Naive thymus-derived CD8-positive, alpha-beta T cell (primary cell): Measurements from ENCODE around the gene ULK1. TPM values are rescaled to one million over a fixed set of nuclear protein-coding genes. Genes with fewer than 3 reads are reported as not detected.

Experiments used
- ATAC-seq, 2 donors: fragments of 150-1000 bp; cut with Tn5 transposase in 1 of 2; sonication (Bioruptor Pico), chemical (Tn5 transposase) in 1 of 2; 1 replicate in 1 of 2; 2 replicates in 1 of 2; pipeline ENCODE4 v1.10.0; 2021; ENCODE audit warnings: mild to moderate bottlenecking in 2 of 2, moderate library complexity in 2 of 2
- POLR2A ChIA-PET: fragments of 350-600 bp; sonication (Branson Sonifier 250); formaldehyde crosslinking; loops from one replicate; lab custom pipeline; 2021; ENCODE audit warnings: antibody characterized with exemption; lab: Charles Lee
- DNase-seq, 10 donors: peaks; one replicate each; pipeline versions ENCODE4 v3.0.0 to v3.0.0-alpha.2; 2020 to 2022
- H3K27ac Mint-ChIP-seq, 10 donors: one replicate each; pipeline ENCODE4 v1.8.0; 2020 to 2022; ENCODE audit warnings: mild to moderate bottlenecking in 10 of 10, mixed read lengths in 10 of 10, moderate library complexity in 4 of 10, inconsistent platforms in 1 of 10
- H3K27me3 Mint-ChIP-seq, 5 donors: one replicate each; pipeline ENCODE4 v1.8.0; 2021 to 2022; ENCODE audit warnings: mixed read lengths in 5 of 5
- H3K36me3 Mint-ChIP-seq, 3 donors: one replicate each; pipeline ENCODE4 v1.8.0; 2020 to 2022; ENCODE audit warnings: mixed read lengths in 3 of 3, mild to moderate bottlenecking in 2 of 3, inconsistent platforms in 1 of 3
- H3K4me1 Mint-ChIP-seq, 4 donors: one replicate each; pipeline ENCODE4 v1.8.0; 2021 to 2022; ENCODE audit warnings: mixed read lengths in 4 of 4
- H3K4me3 Mint-ChIP-seq, 10 donors: one replicate each; pipeline ENCODE4 v1.8.0; 2020 to 2022; ENCODE audit warnings: mild to moderate bottlenecking in 10 of 10, mixed read lengths in 10 of 10, moderate library complexity in 6 of 10, inconsistent platforms in 1 of 10
- H3K9me3 Mint-ChIP-seq, 9 donors: one replicate each; pipeline ENCODE4 v1.8.0; 2020 to 2022; ENCODE audit warnings: mixed read lengths in 9 of 9, mild to moderate bottlenecking in 3 of 9, inconsistent platforms in 1 of 9, moderate library complexity in 1 of 9
- polyA plus RNA-seq, 3 donors: library from polyadenylated mRNA; unstranded; fragments of 300-500 nt; fragmentation: Illumina TruSeq; gene quantifications; one replicate each; pipeline ENCODE4 v1.2.3, GENCODE V29; 2021
- total RNA-seq, 8 experiments: library from RNA in 2 of 8; stranded (reverse) in 2 of 8; gene quantifications; one replicate each; pipeline ENCODE4 v1.2.3 and lab custom pipeline; 2021 to 2026

Gene ULK1
- total and polyA plus RNA-seq, 5 experiments from 2014 or later, result 0.43 to 54.4 (median 0.76) TPM

DNA sequence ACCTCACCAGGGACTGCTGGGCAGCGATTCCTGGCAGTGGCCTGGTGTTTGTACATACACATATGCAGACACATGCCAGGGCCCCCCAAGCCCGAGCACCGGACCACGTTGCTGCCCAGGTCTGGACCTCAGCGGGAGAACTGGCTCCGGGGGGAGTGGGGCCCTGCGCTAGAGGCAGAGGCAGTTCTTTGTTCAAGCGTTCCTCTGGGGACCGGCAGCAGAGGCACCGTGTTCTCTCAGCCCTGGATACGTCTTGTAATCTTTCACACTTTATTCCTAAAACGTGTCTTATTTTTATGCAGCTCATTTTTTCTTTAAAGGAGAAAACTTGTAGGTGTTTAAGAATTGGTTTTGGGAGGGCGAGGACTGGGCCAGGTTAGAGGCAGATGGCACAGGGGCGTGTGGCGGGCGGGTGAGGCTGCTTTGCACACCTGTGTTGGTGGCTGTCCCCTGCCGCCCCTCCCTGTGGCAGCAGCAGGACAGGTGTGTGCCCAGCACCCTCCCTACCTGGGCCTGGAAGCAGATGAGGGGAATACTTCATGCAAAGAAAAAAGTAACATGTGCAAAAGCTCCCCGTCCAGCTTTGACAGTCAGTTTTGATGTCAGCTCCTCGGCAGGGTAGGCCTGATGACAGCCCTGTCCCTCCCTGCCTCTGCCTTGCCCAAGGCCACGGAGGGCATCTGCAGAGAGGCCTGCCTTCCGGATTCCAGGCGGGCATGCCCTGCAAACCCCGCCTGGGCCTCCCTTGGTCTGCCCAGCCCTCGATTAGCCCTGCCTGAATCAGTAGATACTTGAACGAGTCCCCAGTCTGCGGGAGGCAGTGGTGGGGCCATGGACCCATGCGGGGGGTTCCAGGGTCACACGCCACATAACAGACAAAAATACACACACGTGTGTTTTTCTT, 27.7 kb downstream of the ULK1 start:
- H3K36me3 Mint-ChIP-seq, result peaks cover 0 to 6% (median 0%) of the 10 kb centered on the region in 3 donors
- peaks cover 0 to 18% (median 4%) of the 10 kb centered on the region in 4 donors for H3K4me1 Mint-ChIP-seq
- H3K27ac Mint-ChIP-seq, result peak overlapping the region in 1 of 10 donors; percentile 37
- no peak overlapping the region for H3K4me3 Mint-ChIP-seq
- no peaks in the 10 kb centered on the region for H3K9me3 Mint-ChIP-seq
- DNase-seq (no peak), ATAC-seq (no peak)
- POLR2A ChIA-PET, result interaction anchor here (0.5 to 0.6 kb wide), 2 partner anchors 14 to 972 kb away, joined by 3 to 5 read pairs; no protein-coding TSS in a partner anchor
- no peaks in the 10 kb centered on the region for H3K27me3 Mint-ChIP-seq

DNA sequence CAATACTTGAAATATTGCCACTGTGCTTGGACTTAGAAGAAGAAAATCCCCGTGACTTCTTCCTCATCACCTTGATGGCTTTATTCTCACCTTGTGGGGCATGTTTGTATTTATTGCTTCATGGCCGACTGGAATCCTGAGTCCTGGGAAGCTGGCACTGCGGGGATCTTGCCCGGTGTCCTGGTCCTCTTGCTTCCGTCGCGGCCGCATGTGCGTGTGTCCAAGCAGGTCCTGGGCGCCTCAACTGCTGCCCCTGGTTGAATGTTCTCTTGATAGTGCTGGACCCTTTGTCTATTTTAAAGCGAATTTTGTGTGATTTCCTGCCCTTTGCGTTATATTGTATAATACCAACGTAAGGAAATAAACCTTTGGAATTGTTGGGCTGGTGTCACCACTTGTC, 28.4 kb downstream of the ULK1 start:
- Mint-ChIP-seq H3K4me1 (peaks cover 2 to 20% (median 6%) of the 10 kb centered on the region in 4 donors), H3K36me3 (peaks cover 0 to 6% (median 0%) of the 10 kb centered on the region in 3 donors), H3K9me3 (no peaks in the 10 kb centered on the region), H3K27ac (peak overlapping the region in 2 of 10 donors; percentile 33 to 60), H3K4me3 (no peak overlapping the region), H3K27me3 (no peaks in the 10 kb centered on the region)
- ATAC-seq, result no peak
- POLR2A ChIA-PET, result no interaction called here
- DNase-seq, result no peak

DNA sequence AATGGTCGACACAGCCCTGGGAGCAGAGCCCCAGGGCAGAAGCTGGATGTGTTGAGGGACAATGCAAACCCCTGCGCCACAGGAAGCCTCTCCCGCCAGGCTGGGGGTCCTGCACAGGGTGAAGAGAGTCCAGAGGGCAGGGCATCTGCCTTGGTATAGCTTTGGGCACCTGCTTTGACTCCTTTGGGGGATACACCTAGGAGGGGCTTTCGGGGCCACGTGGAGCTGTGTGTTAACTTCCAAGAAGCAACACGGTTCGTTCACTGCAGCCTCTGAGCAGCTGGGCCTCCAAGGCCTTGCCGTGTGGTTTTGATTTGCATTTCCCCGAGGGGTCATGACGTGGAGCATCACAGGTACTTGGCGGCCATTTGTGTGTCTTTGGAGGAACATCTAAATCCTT, 28.8 kb downstream of the ULK1 start:
- Mint-ChIP-seq H3K9me3 (no peaks in the 10 kb centered on the region), H3K4me1 (peaks cover 6 to 24% (median 9%) of the 10 kb centered on the region in 4 donors), H3K36me3 (peaks cover 0 to 6% (median 0%) of the 10 kb centered on the region in 3 donors), H3K4me3 (no peak overlapping the region), H3K27ac (peak overlapping the region in 1 of 10 donors; percentile 33), H3K27me3 (no peaks in the 10 kb centered on the region)
- DNase-seq (peak in 1 of 10 donors; percentile 16), ATAC-seq (no peak)
- POLR2A ChIA-PET, result no interaction called here

DNA sequence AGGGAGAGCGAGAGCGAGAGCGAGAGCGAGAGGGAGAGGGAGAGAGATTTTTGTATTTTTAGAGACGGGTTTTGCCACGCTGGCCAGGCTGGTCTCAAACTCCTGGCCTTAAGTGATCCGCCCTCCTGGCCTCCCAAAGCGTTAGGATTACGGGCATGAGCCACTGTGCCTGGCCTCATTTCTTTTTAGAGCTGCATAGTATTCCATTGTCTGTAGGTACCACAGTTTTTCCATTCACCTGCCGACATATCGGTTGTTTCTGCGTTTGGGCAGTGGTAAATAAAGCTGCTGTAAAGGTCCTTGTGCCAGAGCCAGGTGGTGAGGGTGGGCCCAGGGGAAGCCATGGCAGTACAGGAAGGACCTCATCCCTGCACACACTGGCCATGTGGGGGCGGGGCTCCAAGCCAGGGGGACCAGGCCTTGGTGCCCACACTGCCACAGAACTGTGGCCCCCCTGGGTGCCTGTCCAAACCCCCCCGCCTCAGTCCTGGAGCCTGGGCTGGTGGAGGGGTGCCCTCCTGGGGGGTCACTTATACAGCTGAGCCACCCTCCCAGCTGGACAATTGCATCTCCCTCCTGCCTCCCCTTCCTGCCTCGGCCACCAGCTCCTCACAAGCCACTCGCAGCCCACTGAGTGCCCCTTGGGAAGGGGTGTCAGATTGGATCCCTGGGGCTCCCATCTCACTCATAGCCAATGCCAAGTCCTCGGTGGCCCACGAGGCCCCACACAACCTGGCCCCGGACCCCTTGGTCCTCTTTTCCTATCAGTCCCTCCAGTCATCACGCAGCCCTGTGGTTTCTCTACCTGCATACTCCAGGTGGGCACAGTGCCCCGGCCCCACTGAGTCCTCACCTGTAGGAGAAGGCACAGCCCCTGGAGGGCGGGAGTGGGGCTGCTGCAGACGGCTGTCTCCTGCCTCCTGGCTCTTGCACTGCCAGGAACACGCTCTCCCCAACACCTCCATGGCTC, 33.0 kb downstream of the ULK1 start:
- ATAC-seq (no peak), DNase-seq (no peak)
- Mint-ChIP-seq H3K27ac (peak overlapping the region in 4 of 10 donors; percentile 44 to 92 (median 58)), H3K36me3 (peaks cover 0 to 11% (median 3%) of the 10 kb centered on the region in 3 donors), H3K27me3 (no peaks in the 10 kb centered on the region), H3K9me3 (no peaks in the 10 kb centered on the region), H3K4me1 (peaks cover 10 to 40% (median 21%) of the 10 kb centered on the region in 4 donors), H3K4me3 (peak overlapping the region; percentile 82 to 99 (median 91))
- POLR2A ChIA-PET, result interaction anchor here (0.6 to 4.3 kb wide), 4 partner anchors 23 to 220 kb away, joined by 3 to 42 read pairs (median 5); partner anchors contain the start of gene EP400

DNA sequence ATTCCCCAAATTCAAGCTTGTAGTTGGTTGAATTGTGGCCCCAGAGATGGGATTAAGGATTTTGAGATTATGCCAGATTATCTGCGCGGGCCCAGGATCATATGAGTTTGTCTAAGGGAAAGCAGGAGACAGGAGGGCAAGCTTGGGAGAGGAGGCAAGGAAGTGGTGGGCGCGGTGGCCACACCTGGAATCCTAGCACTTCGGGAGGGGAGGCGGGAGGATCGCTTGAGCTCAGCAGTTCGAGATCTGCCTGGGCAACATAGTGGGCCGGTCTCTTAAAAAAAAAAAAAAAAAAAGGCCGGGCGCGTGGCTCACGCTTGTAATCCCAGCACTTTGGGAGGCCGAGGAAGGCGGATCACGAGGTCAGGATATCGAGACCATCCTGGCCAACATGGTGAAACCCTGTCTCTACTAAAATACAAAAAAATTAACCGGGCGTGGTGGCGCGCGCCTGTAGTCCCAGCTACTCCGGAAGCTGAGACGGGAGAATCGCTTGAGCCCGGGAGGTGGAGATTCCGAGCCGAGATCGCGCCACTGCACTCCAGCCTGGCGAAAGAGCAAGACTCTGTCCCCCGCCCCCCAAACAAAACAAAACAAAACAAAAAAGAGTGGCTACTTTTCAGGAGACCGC, 33.8 kb downstream of the ULK1 start:
- DNase-seq (no peak), ATAC-seq (peak; percentile 8 to 10)
- Mint-ChIP-seq H3K4me1 (peaks cover 14 to 38% (median 21%) of the 10 kb centered on the region in 4 donors), H3K36me3 (peaks cover 0 to 17% (median 6%) of the 10 kb centered on the region in 3 donors), H3K9me3 (no peaks in the 10 kb centered on the region), H3K27me3 (no peaks in the 10 kb centered on the region), H3K27ac (peak overlapping the region in 9 of 10 donors; percentile 52 to 95 (median 80)), H3K4me3 (peak overlapping the region; percentile 82 to 99 (median 91))
- POLR2A ChIA-PET, result interaction anchor here (0.6 to 4.3 kb wide), 5 partner anchors 22 to 221 kb away, joined by 3 to 42 read pairs (median 5); partner anchors contain the start of gene EP400

DNA sequence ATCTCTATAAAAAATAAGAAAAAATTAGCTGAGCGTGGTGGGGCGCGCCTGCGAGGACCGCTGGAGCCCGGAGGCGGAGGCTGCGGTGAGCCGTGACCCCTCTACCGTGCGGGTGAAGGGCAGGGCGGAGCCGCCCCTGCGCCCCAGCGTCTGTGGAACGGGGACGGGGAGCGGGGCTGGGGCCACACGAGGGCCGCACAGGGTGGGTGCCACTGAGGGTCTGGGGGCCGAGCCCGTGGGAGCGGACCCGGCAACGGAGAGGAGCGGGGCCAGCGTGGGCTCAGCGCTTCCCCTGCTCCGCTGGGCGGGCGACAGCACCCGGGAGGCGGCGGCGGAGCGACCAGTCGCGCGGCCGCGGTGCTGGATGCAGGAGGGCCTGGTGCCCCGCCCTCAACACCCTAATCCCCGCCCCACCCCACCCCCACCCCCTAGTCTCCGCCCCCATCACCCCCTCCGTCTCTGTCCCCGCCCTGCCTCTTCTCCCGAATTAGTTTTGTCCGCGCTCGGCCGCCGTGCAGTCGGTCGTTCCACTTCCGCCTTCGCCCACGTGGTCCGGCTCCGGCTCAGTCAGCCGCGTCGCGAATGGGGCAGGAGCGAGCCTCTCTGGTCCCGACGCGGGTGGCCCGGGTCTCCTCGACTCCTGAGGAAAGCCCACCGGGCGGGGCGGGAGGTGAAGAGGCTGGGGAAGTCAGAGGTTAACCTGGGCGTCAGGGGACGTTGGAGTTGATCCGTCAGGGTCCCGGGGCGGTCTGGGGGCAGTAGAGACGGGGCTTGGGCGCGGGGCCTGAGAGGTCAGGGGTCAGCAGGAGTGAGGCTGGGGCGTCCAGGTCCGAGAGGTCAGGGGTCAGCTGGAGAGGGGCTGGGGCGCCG, 34.5 kb downstream of the ULK1 start, which contains the start of gene PUS1:
Gene PUS1, plus strand, starts transcription at position 566 of the 870 bp plus-strand sequence. CDS start 447 bp downstream, outside the sequence.
- Mint-ChIP-seq H3K27ac (peak within 1 kb of the TSS; percentile 77 to 95 (median 92)), H3K36me3 (peaks cover 0 to 24% (median 6%) of the 10 kb centered on the region in 3 donors), H3K4me1 (peaks cover 14 to 33% (median 21%) of the 10 kb centered on the region in 4 donors), H3K27me3 (no peaks in the 10 kb centered on the region), H3K4me3 (peak within 1 kb of the TSS; percentile 88 to 99 (median 94)), H3K9me3 (no peaks in the 10 kb centered on the region)
- POLR2A ChIA-PET, result interaction anchor here (0.6 to 4.3 kb wide), 8 partner anchors 10 to 153 kb away, joined by 3 to 42 read pairs (median 5); partner anchors contain the start of gene EP400
- DNase-seq (peak; percentile 89 to 97 (median 92)), ATAC-seq (peak; percentile 82 to 83)

DNA sequence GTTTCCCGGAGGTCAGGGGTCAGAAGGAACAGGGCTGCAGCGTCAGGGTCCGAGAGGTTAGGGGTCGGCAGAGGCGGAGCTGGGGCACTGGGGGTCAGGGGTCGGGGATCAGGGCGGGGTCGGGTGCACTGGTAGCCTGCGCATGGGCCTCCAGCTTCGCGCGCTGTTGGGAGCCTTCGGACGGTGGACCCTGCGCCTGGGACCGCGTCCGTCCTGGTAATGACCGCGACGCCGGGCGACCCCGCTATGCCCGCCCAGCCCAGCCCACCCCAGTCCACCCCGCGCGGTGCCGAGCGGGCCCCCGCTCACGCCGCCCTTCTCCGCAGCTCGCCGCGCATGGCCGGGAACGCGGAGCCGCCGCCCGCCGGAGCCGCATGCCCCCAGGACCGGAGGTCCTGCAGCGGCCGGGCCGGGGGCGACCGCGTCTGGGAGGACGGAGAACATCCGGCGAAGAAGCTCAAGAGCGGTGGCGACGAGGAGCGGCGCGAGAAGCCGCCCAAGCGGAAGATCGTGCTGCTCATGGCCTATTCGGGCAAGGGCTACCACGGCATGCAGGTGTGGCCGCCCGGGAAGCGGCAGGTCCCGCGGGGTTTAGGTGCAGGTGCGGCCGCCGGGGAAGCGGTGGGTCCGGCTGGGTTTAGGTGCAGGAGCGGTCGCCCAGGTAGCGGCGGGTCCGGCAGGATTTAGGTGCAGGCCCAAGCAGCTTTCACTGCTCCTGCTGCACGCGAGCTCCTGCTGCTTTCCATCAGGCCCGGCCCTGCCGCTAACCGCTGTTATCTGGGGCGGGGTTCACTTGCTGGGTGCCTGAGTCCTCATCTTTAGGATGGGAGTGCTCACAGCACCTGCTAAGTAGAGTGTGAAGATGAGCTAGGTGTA, 35.4 kb downstream of the ULK1 start:
- Mint-ChIP-seq H3K27me3 (no peaks in the 10 kb centered on the region), H3K27ac (peak overlapping the region; percentile 53 to 95 (median 92)), H3K4me1 (peaks cover 14 to 27% (median 19%) of the 10 kb centered on the region in 4 donors), H3K9me3 (no peaks in the 10 kb centered on the region), H3K36me3 (peaks cover 0 to 31% (median 9%) of the 10 kb centered on the region in 3 donors), H3K4me3 (peak overlapping the region; percentile 88 to 99 (median 94))
- ATAC-seq (peak in 1 of 2 donors; percentile 7), DNase-seq (peak in 4 of 10 donors; percentile 24 to 36 (median 30))
- POLR2A ChIA-PET, result interaction anchor here (0.6 to 4.3 kb wide), 8 partner anchors 9 to 40 kb away, joined by 3 to 42 read pairs (median 4); partner anchors contain the start of gene EP400

DNA sequence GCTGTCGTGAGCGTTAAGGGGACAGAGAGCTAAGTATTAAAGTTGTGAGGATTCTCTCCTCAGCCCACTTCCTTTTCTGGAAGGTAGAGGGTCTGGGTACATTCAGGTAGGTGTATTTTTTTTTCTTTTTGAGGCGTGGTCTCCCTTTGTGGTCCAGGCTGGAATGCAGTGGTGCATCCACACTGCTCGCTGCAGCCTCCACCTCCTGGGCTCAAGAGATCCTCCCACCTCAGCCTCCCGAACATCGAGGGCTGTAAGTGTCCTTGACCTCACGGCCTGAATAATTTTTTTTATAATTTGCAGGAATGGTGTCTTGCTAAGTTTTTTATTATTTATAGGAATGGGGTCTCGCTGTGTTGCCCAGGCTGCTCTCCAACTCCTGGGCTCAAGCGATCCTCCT, 36.1 kb downstream of the ULK1 start:
- POLR2A ChIA-PET, result interaction anchor here (0.6 to 4.3 kb wide), 5 partner anchors 14 to 33 kb away, joined by 3 to 42 read pairs (median 4); partner anchors contain the start of gene EP400
- Mint-ChIP-seq H3K4me1 (peaks cover 14 to 23% (median 18%) of the 10 kb centered on the region in 4 donors), H3K9me3 (no peaks in the 10 kb centered on the region), H3K4me3 (peak overlapping the region; percentile 82 to 99 (median 87)), H3K27ac (peak overlapping the region in 9 of 10 donors; percentile 10 to 85 (median 78)), H3K36me3 (peaks cover 0 to 34% (median 9%) of the 10 kb centered on the region in 3 donors), H3K27me3 (no peaks in the 10 kb centered on the region)
- no peak for DNase-seq
- ATAC-seq, result no peak

DNA sequence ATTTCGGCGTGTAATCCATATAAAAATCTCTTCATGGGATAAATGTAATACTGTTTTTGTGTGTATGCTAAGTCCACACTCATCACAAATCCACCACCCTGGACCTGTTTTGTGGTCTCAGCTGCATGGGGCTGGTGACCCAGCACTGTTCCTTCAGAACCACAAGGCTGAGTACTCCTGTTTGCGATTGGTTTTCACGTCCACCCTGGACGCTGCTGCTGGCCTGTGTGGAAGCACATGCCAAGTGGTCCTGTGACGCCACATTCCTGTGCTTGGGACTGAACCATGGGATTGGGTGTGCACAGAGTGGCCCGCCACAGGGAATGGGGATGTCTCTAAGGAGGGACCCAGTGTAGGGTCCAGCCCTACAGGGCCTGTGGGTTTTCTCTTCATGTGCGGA, 39.0 kb downstream of the ULK1 start:
- H3K27ac Mint-ChIP-seq, result no peak overlapping the region
- POLR2A ChIA-PET, result no interaction called here
- no peak for ATAC-seq

DNA sequence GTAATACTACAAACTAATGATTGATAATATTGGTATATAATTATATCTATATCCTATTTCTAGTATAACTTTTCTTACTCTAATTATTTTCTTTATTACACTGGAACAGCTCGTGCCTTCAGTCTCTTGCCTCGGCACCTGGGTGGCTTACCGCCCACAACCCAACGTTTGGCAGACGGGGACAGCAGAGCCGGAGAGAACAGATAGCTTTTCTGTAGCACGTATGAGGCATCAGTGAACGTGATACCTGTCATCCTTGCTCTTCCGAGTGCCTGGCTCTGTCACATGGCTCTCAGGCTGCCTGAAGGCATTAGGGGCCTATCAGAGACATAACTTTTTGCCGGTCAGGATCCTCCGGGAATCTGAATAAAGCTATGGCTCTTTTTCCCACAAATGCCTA, 40.1 kb downstream of the ULK1 start:
- Mint-ChIP-seq H3K4me1 (peaks cover 7 to 14% (median 9%) of the 10 kb centered on the region in 4 donors), H3K27ac (no peak overlapping the region), H3K27me3 (no peaks in the 10 kb centered on the region), H3K9me3 (no peaks in the 10 kb centered on the region), H3K36me3 (peaks cover 0 to 58% (median 12%) of the 10 kb centered on the region in 3 donors), H3K4me3 (no peak overlapping the region)
- POLR2A ChIA-PET, result interaction anchor here (1.0 kb wide), 1 partner anchor 15 kb away, joined by 3 read pairs; the partner anchor contains the start of gene EP400
- DNase-seq, result no peak
- ATAC-seq, result no peak

More for the DNA sequence above, 39.0 kb downstream of the ULK1 start:
- no peaks in the 10 kb centered on the region for H3K27me3 Mint-ChIP-seq
- peaks cover 11 to 16% (median 12%) of the 10 kb centered on the region in 4 donors for H3K4me1 Mint-ChIP-seq
- peaks cover 0 to 54% (median 9%) of the 10 kb centered on the region in 3 donors for H3K36me3 Mint-ChIP-seq
- no peak overlapping the region for H3K4me3 Mint-ChIP-seq
- no peaks in the 10 kb centered on the region for H3K9me3 Mint-ChIP-seq
- no peak for DNase-seq
